GM18909 (cell line): ENCODE measurements around the gene HEBP2.

Experiments
- ATAC-seq: cut with Tn5 transposase; IDR thresholded peaks from one replicate; pipeline ENCODE4 v1.9.1; 2021; ENCODE audit warnings: mild to moderate bottlenecking; ENCODE audit not compliant: unreplicated experiment, poor library complexity

The HEBP2 gene

DNA sequence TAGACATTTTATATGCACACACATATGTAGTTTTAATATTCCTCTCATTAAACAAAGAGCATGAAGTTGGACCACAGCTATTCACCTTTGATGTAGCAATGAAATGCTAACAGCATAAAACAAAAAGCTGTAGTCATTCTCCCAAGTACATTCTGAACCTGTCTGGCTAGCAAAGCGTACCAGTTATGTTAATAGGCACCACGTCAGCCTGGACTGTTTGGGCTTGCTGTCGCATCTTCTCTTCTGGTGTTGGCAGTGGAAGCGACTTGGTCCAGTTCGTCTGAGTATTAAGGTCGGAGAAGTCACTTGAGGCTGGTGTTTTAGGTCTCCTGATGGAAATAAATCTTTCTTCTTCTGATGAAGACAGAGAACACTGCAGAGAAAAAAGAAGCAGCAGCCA lies 42.8 kb downstream of the HEBP2 start:
- ATAC-seq = no peak

DNA sequence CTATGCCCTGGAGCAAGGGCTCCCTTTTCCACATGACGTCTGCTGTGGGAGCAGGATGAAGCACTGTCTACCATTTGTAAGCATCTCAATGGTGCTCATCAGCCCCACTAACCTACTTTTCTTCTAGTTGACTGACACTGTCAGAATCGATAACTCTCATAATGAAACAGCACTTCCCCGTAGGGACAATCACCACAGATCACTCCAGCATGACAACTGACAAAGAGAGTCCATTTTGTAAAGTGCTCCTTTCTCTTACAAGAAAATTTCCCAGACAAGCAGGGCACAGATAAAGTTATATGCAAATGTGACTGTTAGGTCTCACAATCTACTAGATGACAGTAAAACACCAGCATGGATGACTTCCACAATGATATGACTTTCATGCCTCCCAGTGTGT lies 46.4 kb downstream of the HEBP2 start:
- ATAC-seq = peak; percentile 67

DNA sequence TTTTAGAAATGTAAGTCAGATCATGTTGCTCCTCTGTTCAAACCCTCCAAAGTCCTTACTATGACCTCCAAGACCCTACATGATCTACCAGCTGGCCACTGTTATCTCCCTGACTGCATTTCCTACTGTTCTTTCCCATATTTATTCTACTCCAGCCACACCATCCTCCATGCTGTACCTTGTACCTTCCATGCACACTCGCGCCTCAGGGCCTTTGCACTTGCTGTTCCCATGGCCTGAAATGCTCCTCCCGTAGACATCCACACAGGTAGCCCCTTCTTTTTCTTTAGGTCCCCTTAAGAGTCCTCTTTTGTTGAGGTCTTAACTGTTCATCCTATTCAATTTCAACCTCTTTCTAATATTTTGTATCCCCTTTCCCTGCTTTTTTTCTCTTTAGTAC lies 47.0 kb downstream of the HEBP2 start:
- ATAC-seq = no peak

DNA sequence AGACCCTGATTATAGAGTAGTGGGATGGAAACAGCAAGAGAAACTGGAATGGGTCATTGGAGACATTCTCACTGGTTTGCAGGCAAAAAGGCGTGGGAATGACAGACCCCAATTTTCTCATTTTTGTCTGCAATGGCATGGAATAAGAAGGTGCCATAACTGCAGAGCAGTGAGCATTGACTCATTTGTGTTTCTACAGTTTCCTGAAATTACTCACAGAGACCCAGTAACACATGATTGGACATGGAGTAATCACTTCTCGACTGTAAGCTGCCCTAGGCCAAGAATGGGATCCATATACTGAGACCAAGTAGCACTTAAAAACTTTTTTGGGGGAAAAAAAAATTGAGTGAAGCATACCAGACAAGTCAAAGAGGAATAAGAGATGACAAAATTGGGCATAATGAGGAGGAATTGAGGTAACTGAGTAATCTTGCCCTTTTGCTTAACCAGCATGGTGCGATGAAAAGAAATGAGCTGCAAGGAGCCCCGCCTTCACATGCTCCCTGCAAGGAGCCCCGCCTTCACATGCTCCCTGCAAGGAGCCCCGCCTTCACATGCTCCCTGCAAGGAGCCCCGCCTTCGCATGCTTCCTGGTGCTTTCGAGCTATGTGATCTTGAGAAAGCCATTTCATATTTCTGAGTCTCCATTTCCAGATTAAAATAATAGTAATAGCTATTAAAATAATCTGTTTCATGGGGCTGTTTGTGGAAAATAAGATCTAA lies 51.1 kb downstream of the HEBP2 start:
- ATAC-seq = peak; percentile 28

DNA sequence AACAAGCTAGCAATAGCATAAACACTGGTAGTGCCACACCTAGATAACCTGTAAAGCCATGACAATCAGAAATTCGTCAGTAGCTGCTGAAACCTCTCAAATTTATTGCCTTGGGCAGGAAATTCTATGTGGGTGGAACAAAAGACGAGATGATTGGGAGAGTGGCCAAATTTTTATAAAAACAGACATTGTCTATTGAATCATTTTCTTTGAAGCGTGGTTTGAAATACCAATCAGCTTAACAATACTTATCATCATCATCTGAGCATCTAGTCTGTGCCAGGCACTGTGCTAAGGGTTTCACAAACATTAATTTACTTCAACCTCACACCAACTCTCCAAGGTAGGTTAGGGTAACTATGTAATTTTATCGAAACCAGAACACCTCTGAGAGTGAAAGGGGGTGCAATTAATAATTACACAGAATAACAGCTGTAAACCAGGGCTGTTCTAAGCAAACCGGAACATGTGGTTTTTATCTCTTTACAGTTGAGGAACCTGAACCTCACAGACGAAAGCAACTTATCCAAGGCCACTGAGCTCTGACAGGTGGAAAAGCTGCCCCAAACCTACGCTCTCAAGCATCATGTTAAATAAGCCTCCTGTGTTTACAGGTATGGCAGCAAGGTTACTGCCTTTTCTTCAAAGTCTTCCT lies 51.9 kb downstream of the HEBP2 start:
- ATAC-seq = peak; percentile 99

DNA sequence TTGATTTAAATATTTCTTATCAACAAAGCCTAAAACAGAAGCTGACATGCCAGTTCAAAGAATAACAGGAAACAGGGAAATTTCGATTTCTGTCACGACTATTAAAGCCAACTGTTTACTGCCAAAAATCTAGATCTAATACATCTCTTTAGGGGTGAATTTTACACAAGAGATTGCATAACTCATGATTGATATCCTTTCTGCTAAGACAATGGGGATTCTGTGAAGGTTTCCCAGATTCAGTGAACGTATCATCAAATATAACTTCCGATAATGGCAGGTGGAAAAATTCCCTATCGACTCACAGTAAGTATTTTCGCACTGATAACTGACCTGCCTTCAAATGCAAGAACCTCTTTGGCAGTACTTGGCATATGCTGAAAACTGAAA lies 52.4 kb downstream of the HEBP2 start:
- no peak for ATAC-seq

DNA sequence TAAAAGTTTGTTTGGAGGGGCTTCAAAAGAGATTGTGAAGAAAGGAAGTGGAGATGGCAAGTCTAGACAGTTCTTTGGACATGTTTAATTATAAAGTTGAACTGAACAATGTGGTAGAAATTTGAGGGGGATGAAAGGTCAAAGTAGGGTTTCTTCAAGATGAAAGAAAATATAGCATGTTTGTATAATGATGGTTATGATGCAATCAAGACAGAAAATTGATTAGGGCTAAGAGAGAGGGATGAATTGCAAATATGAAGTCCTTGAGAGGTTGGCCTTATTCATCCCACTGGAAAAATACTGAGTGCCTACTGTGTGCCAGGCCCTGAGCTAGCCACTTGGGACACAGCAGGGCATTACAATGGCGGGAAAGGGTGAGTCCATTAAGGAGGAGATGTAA lies 57.6 kb downstream of the HEBP2 start:
- ATAC-seq = no peak

DNA sequence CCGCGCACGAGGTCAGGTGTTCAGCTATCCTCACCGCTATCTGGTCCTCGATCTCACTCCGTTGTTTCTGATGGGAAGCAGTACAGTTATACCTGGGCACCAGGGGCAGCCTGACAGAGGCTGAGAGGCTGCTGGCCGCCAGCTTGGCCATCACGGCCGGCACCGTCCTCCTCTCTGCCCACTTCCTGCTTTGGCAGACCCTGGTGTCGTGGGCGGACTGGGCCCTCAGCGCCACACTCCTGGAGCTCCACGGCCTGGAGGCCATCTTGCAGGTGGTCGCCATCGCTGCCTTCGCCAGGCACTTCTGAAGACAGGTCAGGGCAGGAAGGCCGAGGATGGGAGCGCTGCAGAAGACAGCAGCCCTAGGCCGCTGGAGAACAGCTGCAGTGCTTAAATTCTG lies 60.1 kb downstream of the HEBP2 start:
- ATAC-seq = no peak

DNA sequence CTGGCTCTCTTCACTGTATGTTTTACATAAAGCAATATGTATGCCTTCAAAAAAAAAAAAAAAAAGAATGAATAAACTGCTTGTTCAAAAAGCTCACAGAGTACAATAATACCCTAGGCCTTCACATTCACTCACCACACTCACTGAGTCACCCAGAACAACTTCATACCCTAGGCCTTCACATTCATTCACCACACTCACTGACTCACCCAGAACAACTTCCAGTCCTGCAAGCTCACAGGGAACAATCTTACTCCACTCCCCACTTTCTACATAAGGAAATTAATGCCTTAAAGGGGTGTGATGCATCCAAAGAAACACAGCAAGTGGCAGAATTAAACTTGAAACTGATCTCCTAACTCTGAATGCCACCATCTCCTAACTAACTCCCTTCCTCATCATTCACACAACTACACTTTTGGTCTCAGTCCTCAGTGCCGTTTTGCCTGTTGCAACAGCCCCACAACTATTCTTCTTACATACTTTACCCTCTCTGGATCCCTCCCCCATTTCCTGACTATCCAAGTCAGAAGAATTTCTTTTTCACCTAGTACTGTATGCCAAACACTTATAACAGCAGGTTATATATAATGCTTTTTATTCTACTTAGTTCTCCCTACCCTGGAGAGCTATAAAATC lies 61.1 kb downstream of the HEBP2 start:
- no peak for ATAC-seq

DNA sequence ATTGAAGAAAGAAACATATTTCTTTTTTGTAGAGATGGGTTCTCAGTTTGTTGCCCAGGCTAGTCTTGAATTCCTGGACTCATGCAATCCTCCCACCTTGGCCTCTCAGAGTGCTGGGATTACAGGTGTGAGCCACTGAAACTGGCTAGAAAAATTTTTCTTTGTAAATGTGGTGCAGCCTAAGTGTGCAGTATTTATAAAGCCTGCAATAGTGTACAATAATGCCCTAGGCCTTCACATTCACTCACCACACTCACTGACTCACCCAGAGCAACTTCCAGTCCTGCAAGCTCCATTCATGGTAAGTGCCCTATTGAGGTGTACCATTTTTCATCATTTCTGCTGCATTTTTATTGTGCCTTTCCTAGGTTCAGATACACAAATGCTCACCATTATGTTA lies 63.9 kb downstream of the HEBP2 start:
- ATAC-seq = no peak

DNA sequence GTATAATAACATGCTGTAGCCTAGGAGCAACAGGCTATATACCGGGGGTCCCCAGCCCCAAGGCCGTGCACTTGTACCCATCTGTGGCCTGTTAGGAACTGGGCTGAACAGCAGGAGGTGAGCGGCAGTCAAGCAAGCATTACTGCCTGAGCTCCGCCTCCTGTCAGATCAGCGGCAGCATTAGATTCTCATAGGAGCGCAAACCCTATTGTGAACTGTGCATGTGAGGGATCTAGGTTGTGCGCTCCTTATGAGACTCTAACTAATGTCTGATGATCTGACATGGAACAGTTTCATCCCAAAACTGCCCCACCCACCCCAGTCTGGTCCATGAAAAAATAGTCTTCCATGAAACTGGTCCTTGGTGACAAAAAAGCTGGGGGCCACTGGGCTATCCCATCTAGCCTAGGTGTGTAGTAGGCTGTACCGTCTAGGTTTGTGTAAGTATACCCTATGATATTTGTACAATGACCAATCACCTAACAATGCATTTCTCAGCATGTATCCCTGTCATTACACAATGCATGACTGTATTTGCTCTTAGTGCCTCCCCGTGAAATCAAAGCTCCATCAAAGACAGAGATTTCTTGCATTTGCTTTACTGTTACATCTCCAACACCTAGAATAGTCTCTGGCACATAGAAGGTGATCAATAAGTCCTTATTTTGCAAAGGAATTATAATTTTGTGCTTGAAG lies 64.4 kb downstream of the HEBP2 start:
- ATAC-seq = no peak
